Muscle of arm (tissue), 12 donors: ENCODE results near the gene SDK2. TPM values are rescaled to one million over a fixed set of nuclear protein-coding genes. Genes with fewer than 3 reads are reported as not detected.

Experiments used
- DNase-seq: peaks from one replicate; pipeline ENCODE4 v3.0.0-alpha.2; 2013
- polyA plus RNA-seq, 12 donors: library from polyadenylated mRNA; unstranded; fragments of 120-200 nt; gene quantifications; one replicate each; pipeline ENCODE4 v1.2.1, GENCODE V29; 2013; ENCODE audit not compliant: insufficient read length in 12 of 12

Gene SDK2
- polyA plus RNA-seq, 12 donors: 14.0 to 38.3 (median 28.7) TPM

- no peak for DNase-seq
Measured at GRCh38 chr17:73427198-73427597, 217.0 kb downstream of the SDK2 start.

DNA sequence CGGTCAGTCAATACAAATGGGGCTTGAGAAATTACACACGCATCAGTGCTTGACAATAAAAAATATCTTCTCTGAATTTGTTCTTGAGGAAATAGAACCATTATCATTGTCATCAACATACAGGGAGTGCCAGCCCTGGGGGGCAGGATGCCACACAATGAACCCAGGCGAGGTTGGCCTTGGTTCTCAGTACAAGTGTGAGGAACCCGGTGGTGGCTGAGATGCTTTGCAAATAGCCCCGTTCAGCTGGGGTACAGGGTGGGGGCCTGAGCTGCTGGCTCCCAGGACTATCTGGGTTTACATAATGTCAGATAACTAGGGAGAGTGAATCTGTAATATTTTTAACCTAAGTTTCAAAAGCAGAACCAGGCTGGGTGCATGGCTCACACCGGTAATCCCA is 219.7 kb downstream of the SDK2 start:
- DNase-seq: no peak

DNA sequence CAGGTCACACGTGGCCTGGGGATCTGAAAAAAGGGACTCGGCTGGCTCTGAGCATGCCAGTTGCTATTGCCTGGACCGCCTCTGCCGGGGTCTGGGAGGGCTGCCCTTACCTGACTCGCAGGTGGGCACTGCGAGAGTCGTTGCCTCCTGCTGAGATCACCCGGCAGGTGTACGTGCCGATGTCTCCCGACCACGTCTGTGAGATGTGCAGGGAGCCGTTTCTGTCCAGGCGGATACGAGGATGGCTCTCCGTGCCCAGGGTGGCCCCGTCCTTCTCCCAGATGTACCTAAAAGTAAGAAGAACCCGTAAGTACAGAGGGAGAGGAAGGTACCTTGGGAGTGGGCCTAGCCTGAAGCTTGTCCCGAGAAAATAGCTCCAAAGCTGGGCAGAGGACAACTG is 220.4 kb downstream of the SDK2 start:
- DNase-seq: no peak

DNA sequence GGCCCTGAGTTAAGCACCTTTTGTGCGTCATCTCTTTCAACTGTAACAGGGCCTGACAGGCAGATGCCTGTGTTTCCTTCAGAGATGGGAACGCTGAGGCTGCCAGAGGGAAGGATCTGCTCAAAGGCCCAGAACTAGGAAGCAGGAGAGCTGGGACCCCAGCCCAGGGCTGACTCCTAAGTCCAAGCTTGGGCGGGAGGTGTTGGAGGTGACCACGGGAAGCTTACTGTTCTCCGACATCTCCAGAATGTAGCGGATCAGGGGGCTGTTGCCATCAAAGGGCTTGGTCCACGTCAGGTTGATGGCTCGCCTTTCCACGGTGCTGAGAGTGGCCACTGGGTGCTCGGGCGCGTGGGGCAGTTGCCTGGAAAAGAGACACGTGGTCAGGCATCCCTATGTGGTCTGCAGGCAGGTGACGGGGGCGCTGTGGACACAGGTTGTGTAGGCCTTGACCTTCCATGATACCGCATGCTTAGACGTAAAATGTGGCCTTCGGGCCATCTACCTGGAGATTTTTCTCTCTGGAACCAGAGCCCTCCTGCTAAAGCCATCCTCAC is 221.0 kb downstream of the SDK2 start:
- DNase-seq: no peak

GRCh38 chr17:73422121-73422520 is 222.1 kb downstream of the SDK2 start:
- DNase-seq: no peak

DNA sequence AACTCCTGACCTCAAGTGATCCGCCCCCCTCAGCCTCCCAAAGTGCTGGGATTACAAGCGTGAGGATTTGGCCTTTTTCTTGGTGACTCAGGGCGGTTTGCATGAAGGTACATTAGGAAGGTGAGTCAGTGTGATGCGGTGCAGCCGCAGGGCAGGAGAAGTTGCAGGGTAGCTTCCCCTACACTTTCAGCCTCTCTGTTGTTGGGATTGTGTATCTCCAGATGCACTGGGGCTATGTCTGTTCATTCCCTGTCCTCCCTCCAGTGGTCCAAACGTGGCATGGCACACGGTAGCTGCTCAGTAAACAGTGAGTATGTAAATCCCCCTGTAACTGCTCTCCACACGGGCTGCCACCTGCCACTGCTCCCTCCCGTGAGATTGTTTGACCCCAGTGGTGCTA is 223.3 kb downstream of the SDK2 start:
- DNase-seq: no peak

DNA sequence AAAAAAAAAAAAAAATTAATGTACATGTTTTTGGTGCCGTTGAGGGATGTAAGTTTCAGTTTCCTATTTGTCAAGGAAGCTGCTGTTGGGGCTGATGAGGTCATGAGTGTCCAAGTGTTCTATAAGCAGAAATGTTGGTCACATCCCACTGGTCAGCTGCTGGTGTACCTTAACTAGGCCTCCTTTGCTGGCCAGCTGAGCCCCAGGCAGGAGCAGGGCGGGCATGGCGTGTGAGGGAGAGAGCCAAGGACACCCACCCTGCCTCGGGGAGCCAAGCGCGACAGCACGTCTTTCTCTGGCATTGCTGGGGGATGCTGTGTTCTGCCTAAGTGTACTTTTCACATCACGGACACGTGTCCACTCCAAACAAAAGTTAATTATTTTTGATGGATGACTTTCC is 224.4 kb downstream of the SDK2 start:
- DNase-seq: no peak

GRCh38 chr17:73419051-73419450 is 225.2 kb downstream of the SDK2 start:
- no peak for DNase-seq

- DNase-seq: no peak
Measured at GRCh38 chr17:73415782-73416181, 228.5 kb downstream of the SDK2 start.

- DNase-seq: no peak
Measured at GRCh38 chr17:73414171-73414955, 229.9 kb downstream of the SDK2 start.

DNA sequence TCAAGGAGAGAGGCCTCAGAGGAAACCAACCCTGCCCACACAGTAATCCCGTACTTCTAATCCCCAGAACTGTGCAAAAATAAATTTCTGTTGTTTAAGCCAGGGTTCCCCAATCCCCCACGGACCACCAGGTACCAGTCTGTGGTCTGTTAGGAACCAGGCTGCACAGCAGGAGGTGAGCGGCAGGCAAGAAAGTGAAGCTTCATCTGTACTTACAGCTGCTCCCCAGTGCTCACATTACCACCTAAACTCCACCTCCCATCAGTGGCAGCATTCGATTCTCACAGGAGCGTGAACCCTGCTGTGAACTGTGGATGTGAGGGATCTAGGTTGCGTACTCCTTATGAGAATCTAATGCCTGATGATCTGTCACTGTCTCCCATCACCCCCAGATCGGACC is 231.3 kb downstream of the SDK2 start:
- no peak for DNase-seq

GRCh38 chr17:73411313-73411747 is 232.9 kb downstream of the SDK2 start:
- DNase-seq: no peak

DNA sequence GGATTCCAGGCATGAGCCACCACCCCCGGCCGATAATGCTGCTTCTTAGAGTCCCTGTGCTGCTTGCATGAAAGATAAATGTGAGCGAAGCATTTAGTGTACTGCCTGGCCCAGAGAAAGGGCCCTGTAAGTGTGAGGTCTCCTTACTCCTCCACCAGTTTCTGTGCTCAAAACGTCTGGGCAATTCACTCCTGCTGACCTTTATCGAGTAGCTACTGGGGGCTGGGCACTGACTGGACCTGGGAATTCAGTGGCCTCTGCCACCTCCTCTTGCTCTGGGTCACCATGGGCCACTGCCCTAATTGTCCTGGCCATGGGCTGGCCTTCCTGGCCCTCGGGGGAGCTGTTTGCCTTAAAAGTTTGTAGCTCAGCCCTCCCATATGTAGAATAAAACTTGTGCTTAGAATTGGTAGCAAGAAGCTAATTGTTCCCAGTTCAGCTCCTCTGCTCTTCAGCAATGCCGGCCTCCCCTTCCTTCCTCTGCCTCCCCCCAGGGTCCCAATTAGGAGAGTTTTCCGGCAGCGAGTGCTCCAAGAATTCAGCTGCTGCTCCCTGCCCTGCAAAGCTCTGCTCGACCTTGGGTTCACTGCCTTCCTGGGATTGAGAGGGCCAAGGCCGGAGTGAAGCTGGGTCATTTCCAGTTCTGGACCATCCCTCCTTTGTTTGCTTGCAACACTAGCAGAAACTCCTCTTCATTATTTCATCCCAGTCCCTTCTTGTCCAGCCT is 233.5 kb downstream of the SDK2 start:
- no peak for DNase-seq

DNA sequence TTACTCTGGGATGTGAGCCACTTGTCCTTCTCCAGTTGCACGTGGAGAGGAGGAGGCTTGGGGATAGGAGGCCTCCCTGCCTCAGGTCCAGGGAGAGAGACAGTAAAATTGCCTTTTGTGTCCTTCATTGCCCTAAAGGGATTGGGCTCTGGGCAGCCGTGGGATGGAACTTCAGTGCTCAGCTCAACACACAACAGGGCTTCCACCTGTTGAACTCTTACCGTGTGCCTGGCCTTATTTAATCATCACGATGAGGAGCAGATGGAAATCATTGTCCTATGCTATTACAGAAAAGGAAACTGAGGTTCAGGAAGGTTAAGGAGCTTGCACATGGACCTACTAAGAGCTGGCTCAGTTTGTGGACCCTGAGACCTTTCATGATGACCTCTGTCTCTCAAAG is 240.0 kb downstream of the SDK2 start:
- no peak for DNase-seq

DNA sequence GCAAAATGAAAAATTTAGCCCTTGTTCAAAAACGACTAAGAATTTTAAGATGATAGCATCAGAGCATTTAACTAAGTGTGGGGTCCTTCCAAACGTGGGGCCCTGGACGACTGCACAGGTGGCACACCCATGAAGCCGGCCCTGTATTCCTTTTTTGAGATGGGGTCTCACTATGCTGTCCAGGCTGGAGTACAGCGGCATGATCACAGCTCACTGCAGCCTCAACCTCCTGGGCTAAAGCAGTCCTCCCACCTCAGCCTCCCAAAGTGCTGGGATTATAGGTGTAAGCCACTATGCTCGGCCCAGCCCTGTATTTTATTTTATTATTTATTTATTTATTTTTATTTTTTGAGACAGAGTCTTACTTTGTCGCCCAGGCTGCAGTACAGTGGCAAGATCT is 241.8 kb downstream of the SDK2 start:
- DNase-seq: no peak

GRCh38 chr17:73401911-73402310 is 242.3 kb downstream of the SDK2 start:
- DNase-seq: peak; percentile 69

- DNase-seq: no peak
Measured at GRCh38 chr17:73400915-73401545, 243.2 kb downstream of the SDK2 start.

GRCh38 chr17:73399056-73399455 is 245.2 kb downstream of the SDK2 start:
- DNase-seq: no peak

GRCh38 chr17:73397856-73398540 is 246.2 kb downstream of the SDK2 start:
- DNase-seq: no peak

DNA sequence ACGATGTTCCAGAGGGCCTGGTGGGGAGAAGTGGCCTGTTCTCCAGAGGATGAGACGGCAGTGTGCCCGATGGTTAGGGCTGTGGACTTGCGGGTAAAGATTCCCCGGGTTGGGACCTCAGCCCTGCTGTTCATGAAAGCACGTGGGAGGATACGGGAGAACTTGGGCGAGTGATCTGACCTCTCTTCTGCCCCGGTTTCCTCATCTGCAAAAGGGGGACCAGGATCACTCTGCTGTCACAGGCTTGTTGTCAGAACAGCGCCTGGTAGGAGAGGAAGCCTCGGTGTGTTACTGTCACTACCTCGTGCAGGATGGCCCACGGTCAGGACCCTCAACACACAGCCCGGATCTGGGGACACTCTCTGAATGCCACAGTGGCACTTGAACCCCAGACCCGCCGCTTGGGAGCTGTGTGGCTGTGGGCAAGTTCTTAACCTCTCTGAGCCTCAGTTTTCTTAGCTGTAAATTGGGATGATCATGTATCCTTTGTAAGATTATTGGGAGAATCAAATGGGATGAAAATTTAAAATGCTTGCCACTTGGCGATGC is 246.9 kb downstream of the SDK2 start:
- no peak for DNase-seq

DNA sequence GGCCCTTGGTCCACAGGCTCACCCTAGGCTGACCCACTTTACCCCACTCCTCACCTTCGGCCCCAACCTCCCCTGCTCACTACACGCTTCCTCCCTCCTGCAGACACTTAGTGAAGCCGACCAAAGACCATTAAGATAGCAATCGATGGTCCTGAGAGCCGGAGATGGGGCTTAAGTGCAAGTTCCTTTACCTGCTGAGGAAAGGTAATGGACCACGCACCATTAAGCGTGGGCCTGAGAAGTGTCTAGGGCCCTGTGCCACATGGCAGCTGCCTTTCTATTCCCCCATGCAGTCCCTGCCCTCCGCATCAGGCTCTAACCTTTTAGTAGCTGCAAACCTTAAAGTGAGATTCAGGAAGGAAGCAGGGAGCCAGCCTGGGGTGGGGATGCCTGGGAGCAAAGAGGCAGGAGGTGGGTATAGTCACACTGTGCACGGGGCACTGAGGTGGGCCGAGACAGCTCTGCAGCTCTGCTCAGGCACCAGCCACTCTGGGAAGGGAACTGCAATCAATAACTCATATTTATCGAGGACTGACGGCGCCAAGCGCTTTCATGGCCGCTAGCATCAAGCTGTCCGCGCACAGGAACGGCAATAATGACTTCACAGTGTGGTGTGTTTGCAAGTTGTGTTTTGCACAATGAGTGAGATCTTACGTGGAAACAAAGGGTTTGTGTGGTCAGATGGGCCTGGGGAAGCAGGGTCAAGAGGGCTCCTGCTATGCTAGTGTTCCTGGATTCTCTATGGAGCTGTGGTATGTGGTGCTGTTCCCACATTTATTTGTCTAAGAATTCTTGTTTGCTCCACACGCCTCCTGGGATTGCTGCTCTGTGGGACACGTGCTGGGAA is 247.6 kb downstream of the SDK2 start:
- DNase-seq: no peak
